ENCODE results near the gene CTNNA3.
"Not testable (repeated sequence)": the region's sequence is repeated elsewhere in the genome, so short reads cannot be mapped to it uniquely, and the experiment has no call there.

Gene CTNNA3

DNA sequence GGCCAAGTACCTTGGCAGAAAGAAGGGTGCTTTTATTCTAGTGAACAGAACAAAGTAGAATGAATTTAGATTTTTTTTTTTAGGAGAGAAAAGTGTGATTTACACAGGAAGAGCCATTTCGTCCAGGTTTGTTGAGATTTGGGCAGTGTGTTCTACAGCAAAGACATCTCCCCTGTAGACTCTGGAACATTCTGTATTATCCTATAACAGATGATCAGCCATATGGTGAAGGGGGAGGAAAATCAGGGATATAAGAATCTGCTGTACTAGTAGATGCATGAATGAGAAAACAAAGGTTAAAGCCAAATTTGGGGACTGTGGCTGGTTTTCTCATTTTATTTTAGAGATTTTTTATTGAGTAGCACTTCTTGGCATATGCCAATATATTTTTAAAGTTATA, 1223.8 kb downstream of the CTNNA3 start:
- no peak for DNase-seq

GRCh38 chr10:66467042-66467441, 1229.0 kb downstream of the CTNNA3 start:
- DNase-seq: no peak

DNA sequence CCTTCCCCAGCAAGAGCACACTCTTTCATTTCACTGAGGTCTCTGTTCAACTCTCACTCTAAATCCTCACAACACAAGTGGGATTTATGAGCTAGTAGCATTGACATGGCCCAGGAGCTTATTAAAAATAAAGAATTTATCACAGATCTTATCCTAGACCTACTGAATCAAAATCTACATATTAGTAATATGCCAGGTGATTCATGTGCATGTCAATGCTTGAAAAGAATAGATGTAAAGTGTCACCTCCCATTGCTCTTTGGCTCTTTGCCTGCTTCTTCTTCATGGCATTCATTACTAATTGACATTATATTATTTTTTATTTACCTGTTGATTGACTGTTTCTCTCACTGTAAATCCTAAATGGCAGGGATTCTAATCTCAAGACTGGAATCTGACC, 1229.4 kb downstream of the CTNNA3 start:
- no peak for DNase-seq

DNA sequence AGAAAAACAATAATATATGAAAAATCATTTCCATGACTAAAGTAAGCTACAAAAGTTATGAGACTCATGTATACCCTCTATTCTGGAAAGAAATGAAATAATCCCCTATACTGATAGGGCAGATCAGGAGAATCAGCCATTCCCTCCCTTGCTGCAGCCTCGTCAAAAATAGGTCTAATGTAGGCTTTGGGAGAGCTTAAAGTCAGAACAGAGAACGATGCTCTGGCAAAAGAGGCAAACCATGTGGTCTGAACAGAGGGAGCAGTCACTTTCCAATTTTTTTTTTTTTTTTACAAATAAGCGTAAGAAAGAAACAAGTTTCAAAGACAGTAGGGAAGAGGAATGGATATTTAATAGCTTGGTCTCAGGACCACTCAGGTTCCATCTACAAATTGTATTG, 1232.4 kb downstream of the CTNNA3 start:
- DNase-seq: no peak

DNA sequence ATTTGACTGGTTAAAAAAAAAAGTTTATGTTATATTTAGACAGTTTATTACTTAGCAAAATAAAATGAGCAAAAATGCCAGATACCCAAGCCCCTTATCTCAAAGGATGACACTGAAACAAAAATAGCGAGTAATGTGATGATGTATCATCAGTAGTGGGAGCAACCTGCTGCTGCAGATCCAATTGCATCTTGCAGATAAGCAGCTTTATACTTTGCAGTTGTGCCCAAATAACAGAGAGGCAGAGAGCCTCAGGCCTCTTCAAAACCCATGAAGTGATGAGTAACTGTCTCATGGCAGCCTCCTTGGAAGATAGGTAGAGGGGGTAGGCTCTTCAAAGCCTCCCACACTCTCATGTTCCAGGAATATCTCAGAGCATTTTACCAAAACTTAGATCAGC, 1238.4 kb downstream of the CTNNA3 start:
- no peak for DNase-seq

DNA sequence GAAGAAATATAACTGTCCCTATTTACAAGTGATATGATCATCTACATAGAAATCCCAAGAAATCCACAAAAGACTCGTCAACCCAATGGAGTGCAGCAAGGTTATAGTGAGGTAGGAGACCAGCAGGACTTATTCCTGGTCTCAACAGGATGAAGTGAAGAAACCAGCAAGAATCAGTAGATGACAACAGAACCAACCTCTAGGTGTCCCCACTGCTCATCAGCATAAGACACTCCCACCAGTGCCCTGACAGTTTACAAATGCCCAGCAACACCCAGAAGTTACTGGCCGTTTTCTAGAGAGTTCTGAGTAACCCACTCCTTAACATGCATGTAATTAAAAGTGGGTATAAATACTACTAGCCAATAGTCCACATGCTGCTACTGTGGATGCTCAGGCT, 1240.7 kb downstream of the CTNNA3 start:
- DNase-seq: no peak

- DNase-seq: no peak
Observed at GRCh38 chr10:66440568-66440967, 1255.4 kb downstream of the CTNNA3 start.

DNA sequence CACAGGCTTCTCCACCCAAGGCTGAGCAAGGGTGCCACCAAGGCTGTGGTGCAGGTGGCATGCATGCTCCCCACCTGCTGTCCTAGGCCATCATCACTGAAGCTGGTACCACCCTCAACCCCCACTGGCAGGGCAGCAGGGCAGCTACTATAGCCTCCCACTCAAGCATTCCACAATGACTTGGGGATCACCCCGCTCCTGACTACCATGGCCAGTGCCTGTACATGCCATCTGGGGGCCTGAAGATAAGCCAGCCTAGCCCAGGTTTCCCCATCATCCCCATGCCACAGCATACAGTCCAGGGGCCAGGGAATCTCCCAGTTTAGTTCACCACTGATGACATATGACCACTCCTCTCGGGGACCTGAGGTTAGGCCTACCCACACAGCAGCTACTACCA, 1281.1 kb downstream of the CTNNA3 start:
- DNase-seq: no peak

DNA sequence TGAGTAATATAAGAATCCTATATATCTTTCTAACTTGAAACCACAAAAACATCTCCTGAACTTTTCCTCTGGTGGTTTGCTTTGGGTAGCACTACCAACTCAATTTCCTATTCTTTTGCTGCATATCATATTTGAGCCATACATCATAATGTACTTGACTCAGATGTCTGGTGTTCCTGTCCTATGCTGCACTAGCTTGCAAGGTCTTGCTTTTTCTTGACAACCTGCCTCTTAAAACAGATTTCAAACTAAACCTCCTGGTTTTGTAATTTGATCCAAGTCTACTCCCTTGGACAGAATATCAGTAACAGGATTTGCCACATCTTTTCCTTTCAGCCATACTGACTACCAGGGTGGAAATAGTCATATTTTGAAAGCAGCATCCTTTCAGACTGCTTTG, 1290.4 kb downstream of the CTNNA3 start:
- DNase-seq: no peak

DNA sequence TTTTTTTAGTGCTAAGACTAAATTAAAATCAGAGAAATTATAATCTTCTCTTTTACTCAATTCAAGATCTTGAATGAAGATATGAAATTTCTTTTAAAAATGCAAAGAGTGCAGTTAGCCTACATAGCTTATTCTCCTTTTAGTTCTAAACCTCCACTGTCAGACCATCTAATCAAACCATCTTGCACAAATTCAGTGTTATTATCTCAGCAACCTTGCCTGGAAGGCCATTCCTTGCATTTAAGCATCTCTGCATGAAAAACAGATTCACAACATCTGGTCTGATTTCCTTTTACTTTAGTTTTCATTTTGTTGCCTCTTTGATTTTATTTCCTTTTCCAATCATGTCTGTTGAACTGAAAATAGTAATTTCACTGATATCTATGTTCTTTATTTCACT, 1297.3 kb downstream of the CTNNA3 start:
- DNase-seq: no peak

GRCh38 chr10:66394342-66395063, 1301.5 kb downstream of the CTNNA3 start:
- no peak for DNase-seq

DNA sequence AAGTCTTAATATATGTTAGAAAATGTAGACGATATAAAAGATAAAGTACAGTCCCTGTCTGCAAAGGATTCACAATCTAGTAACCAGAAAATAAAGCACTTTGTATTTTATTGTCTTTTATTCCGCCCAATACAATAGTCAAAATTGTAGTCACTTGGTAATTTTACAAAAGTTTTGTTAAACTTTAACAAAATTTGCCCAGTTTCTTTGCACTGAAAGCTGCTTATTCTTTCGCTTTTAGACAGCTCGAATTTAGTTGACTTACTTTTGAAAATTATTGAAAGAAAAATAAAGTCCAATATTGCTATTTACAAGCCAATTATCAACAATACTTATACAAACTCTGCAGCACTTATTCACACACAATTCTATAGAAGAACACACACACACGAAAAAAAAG, 1305.1 kb downstream of the CTNNA3 start:
- no peak for DNase-seq

DNA sequence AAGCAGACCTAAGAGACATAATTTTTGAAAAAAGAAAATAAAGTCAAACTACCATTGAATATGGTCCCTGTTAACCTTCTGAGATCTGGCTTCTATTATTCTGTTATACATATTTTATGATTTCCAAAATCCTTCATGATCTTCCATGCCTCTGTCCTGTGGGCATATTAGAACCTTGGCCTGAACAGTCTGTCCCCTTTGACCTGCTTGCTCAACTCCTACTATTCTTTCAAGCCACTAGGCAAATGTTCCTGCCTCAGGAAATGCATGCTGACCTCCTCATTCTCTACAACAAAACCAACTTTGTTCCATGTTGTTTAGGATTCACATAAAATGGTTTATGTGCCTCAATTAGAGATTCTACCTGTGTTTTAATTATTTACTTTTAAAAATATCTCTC, 1315.0 kb downstream of the CTNNA3 start:
- DNase-seq: no peak

DNA sequence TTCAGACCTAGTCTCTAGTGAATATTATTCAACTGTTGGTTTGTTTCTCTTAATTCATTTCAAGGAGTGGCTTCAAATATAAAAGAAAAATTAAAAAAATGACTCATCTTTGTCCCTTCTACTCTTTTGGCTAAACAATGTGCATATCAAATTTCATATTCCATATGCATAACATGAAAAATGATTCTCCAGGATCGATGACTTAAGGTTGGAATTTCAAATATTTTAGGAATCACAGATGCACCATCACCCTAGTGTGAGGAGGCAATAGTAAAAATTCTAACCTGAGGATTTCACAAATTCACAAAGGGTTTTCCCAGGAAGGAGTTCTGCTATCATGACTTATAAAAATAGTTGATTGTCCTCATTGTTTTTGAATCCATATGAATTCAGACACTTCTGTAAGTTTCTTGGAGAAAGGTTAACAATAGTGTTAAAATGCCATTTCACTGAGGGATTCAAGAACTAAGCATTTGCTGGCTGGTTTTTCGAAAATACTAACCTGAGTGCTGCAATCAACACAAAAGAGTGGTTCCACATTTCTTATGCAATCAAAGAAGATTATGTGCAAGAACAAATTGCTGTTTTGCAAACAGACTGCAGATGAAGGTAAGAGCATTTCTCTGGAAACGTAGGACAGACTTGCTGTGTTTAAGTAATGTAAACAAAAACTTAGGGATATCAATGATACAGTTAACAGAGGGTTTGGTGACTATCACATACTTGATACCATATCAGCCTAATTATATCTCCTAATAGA, 1317.7 kb downstream of the CTNNA3 start:
- no peak for DNase-seq

- no peak for DNase-seq
Observed at GRCh38 chr10:66368146-66368545, 1327.8 kb downstream of the CTNNA3 start.

DNA sequence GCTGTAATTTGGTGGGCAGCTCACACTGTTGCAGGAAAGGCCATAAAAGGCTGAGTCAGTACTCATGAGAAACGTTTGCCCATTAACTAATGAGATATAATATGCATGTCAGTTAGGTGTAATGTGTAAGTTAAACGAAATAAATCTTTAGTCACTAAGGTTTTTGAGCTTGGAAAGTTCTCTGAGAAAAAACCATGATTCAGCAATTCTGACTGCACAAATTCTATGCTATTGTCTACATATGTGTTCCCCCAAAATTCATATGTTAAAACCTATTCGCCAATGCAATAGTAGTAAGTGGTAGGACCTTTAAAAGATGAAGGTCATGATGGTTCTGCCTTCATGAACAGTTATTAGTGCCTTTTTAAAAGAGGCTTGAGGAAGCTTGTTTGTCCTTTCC, 1329.8 kb downstream of the CTNNA3 start:
- DNase-seq: no peak

DNA sequence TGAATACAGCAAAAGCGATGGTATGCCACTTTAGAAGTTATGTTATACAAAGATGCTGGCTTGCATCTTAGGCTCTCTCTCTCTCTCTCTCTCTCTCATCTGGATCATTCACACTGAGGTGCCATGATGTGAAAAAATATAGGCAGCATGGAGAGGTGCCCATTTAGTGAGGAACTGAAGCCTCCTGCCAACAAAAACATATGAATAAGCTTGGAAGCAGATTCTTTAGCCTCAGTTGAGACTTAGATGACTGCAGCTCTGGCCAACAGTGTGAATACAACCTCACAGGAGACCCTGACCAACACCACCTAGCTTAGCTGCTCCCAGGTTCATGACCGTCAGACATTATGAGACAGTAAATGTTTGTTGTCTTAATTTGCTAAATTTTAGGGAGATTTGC, 1330.3 kb downstream of the CTNNA3 start:
- DNase-seq: no peak

DNA sequence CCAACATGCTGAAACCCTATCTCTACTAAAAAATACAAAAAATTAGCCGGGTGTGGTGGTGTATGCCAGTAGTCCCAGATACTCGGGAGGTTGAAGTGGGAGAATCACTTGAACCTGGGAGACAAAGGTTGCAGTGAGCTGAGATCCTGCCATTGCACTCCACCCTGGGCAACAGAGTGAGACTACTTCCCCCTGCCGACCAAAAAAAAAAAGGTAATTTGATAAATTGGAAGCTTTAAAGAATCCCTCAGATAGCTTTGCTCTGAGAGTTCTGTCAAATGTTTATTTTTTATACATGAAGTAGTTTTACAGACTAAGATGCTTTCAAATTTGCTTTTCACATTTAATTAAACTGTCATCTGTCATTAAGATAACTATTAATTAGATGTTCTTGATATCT, 1333.5 kb downstream of the CTNNA3 start:
- no peak for DNase-seq

- DNase-seq: not testable (repeated sequence)
Observed at GRCh38 chr10:66353822-66354221, 1342.2 kb downstream of the CTNNA3 start.

DNA sequence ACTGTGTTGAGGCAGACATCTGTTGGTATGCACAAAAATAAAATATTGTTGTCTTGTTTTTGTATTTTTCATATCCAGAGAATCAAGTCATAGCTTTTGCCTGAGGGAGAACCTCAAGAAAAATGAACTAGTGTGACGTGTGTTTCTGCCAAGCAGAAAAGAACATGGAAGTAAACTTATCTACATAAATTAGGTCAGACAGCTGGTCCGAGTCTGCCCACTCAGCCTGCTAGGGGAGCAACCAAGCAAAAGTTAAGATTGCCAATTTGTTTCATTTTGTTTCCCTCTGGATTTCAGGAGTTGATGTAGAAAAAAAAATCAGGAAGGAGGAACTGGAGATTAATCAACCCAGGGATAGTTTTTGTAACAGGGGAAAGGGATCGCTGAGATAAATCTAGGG, 1342.6 kb downstream of the CTNNA3 start:
- DNase-seq: no peak

GRCh38 chr10:66350622-66351399, 1345.2 kb downstream of the CTNNA3 start:
- no peak for DNase-seq

DNA sequence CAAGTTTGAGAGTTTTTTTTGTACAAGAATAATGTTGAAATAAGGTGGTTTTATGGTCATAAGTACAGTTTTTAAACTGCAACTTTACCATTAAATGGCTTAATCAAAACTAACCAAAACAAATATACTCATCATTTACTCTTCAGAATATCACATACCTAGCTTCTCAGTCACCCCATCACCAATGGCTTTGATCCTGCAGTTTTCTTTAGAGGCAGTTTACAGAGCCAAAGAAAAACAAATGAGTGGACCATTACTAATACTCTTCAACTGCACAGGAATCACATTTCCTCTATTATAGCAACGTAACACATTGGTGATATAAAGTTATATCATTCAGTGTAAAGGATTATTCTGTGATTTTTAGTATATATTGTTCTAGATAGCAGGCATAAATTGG, 1346.3 kb downstream of the CTNNA3 start:
- no peak for DNase-seq

- DNase-seq: no peak
Observed at GRCh38 chr10:66349076-66349475, 1346.9 kb downstream of the CTNNA3 start.

DNA sequence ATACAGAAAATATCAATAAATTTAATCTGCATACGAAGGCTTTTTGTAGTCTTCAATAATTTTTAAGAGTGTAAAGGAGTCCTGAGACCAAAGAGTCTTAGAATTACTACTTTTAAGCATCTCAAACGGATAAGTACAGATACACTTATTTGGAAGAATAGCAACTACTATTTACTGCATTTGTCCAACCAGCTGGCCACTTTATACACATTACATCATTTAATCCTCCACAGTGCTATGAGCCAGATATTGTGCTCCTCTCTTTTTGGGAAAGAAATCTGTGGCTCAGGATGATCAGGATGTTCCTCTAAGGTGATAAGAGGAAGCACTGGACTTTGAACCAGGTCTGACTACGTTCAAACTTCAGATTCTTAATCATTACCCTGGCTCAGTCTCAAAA, 1358.8 kb downstream of the CTNNA3 start:
- DNase-seq: no peak
